ENCODE measurements around the gene NTHL1.

DNA sequence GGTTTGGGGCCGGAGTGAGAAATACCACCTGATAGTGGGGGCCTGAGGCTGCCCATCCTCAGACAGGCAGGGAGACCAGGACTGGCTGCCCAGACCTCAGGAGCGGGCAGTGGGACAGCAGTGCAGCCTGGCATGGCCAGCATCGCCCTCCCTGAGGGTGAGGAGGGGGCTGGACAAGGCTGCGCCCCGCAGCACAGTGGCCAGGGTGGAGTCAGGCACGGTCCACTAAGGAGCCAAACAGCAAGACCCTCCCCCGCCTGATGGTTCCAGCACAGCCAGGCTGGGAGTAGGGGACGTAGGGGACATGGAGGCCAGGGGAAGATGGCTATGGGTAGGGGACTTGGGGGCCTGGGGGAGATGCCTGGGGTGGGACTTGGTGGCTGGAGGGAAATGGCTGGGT is 41.3 kb downstream of the NTHL1 start:
- TF ChIP-seq, protein P1, sequence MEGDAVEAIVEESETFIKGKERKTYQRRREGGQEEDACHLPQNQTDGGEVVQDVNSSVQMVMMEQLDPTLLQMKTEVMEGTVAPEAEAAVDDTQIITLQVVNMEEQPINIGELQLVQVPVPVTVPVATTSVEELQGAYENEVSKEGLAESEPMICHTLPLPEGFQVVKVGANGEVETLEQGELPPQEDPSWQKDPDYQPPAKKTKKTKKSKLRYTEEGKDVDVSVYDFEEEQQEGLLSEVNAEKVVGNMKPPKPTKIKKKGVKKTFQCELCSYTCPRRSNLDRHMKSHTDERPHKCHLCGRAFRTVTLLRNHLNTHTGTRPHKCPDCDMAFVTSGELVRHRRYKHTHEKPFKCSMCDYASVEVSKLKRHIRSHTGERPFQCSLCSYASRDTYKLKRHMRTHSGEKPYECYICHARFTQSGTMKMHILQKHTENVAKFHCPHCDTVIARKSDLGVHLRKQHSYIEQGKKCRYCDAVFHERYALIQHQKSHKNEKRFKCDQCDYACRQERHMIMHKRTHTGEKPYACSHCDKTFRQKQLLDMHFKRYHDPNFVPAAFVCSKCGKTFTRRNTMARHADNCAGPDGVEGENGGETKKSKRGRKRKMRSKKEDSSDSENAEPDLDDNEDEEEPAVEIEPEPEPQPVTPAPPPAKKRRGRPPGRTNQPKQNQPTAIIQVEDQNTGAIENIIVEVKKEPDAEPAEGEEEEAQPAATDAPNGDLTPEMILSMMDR (IDR thresholded peaks at IDR 0.05): no peak
- TF ChIP-seq POLR2A (IDR thresholded peaks at IDR 0.05): no peak
